Stimulated activated CD4-positive, alpha-beta T cell treated with anti-CD3 and anti-CD28 coated beads, TNF-alpha, amount 100 ng/mL, for 1 hour (primary cell): ENCODE data around the gene RGS7.
"Not testable (repeated sequence)": the region's sequence is repeated elsewhere in the genome, so short reads cannot be mapped to it uniquely, and the experiment has no call there.

Experiments used
- DNase-seq, 3 donors: peaks; one replicate each; pipeline ENCODE4 v3.0.0-alpha.2; 2020; ENCODE audit warnings: low read depth in 3 of 3, low spot score in 1 of 3

Gene RGS7

GRCh38 chr1:241142493-241142892, 214.5 kb downstream of the RGS7 start:
- DNase-seq, result no peak

- DNase-seq, result not testable (repeated sequence)
These were observed 215.4 kb downstream of the RGS7 start for GRCh38 chr1:241141646-241142045.

GRCh38 chr1:241140670-241141069, 216.3 kb downstream of the RGS7 start:
- no peak for DNase-seq

GRCh38 chr1:241139047-241139446, 218.0 kb downstream of the RGS7 start:
- no peak for DNase-seq

- DNase-seq, result no peak
These were observed 218.8 kb downstream of the RGS7 start for GRCh38 chr1:241138248-241138647.

GRCh38 chr1:241136389-241136788, 220.6 kb downstream of the RGS7 start:
- DNase-seq, result no peak

GRCh38 chr1:241131636-241132194, 225.3 kb downstream of the RGS7 start:
- DNase-seq, result no peak

GRCh38 chr1:241130881-241131280, 226.1 kb downstream of the RGS7 start:
- no peak for DNase-seq

GRCh38 chr1:241129207-241129960, 227.6 kb downstream of the RGS7 start:
- DNase-seq, result no peak

- no peak for DNase-seq
These were observed 231.7 kb downstream of the RGS7 start for GRCh38 chr1:241125286-241125685.

- no peak for DNase-seq
These were observed 239.0 kb downstream of the RGS7 start for GRCh38 chr1:241118049-241118448.

- no peak for DNase-seq
These were observed 241.2 kb downstream of the RGS7 start for GRCh38 chr1:241115784-241116183.

GRCh38 chr1:241114699-241115233, 242.2 kb downstream of the RGS7 start:
- DNase-seq, result no peak

- no peak for DNase-seq
These were observed 243.4 kb downstream of the RGS7 start for GRCh38 chr1:241113557-241113956.

- no peak for DNase-seq
These were observed 248.0 kb downstream of the RGS7 start for GRCh38 chr1:241109039-241109438.

- no peak for DNase-seq
These were observed 251.9 kb downstream of the RGS7 start for GRCh38 chr1:241105147-241105546.

GRCh38 chr1:241102664-241103063, 254.3 kb downstream of the RGS7 start:
- DNase-seq, result no peak

- no peak for DNase-seq
These were observed 255.4 kb downstream of the RGS7 start for GRCh38 chr1:241101622-241102021.

GRCh38 chr1:241097479-241097878, 259.5 kb downstream of the RGS7 start:
- no peak for DNase-seq

- no peak for DNase-seq
These were observed 260.0 kb downstream of the RGS7 start for GRCh38 chr1:241096982-241097381.

GRCh38 chr1:241095847-241096246, 261.2 kb downstream of the RGS7 start:
- DNase-seq, result no peak

- DNase-seq, result no peak
These were observed 266.2 kb downstream of the RGS7 start for GRCh38 chr1:241090798-241091197.

- DNase-seq, result not testable (repeated sequence)
These were observed 267.9 kb downstream of the RGS7 start for GRCh38 chr1:241089066-241089465.
